Gastrocnemius medialis (tissue), 4 donors: ENCODE data around the gene SPTBN4. TPM values are rescaled to one million over a fixed set of nuclear protein-coding genes. Genes with fewer than 3 reads are reported as not detected.

Source experiments
- ATAC-seq, 2 donors: fragments of 150-250 bp; one replicate each; pipeline ENCODE4 v1.9.1; 2016
- DNase-seq, 2 donors: peaks; one replicate each; pipeline ENCODE4 v3.0.0-alpha.2; 2019
- H3K27ac ChIP-seq, 4 donors: fragments of 200-600 bp; sonication (generic); 1 replicate in 1 of 4; 2 replicates in 3 of 4; pipeline ENCODE4 v1.5.1; 2016 to 2018; ENCODE audit warnings: mild to moderate bottlenecking in 2 of 4, moderate library complexity in 1 of 4
- H3K27me3 ChIP-seq, 3 donors: fragments of 200-600 bp; sonication (generic) in 2 of 3; 1 replicate in 1 of 3; 2 replicates in 2 of 3; pipeline versions ENCODE4 v1.5.1 to v1.6.0; 2016 to 2019; ENCODE audit warnings: mild to moderate bottlenecking in 1 of 3, moderate library complexity in 1 of 3
- H3K36me3 ChIP-seq, 2 donors: fragments of 200-600 bp; sonication (generic) in 1 of 2; one replicate each; pipeline ENCODE4 v1.5.1; 2017 to 2018
- H3K4me1 ChIP-seq, 2 donors: fragments of 200-600 bp; sonication (generic) in 1 of 2; one replicate each; pipeline ENCODE4 v1.5.1; 2016 to 2017; ENCODE audit warnings: mild to moderate bottlenecking in 2 of 2
- H3K4me3 ChIP-seq, 4 donors: fragments of 200-600 bp; sonication (generic) in 3 of 4; 1 replicate in 1 of 4; 2 replicates in 3 of 4; pipeline ENCODE4 v1.5.1; 2016 to 2019; ENCODE audit warnings: mild to moderate bottlenecking in 2 of 4
- H3K9me3 ChIP-seq, 3 donors: fragments of 200-600 bp; sonication (generic) in 2 of 3; 1 replicate in 1 of 3; 2 replicates in 2 of 3; pipeline ENCODE4 v1.5.1; 2016 to 2019
- CTCF ChIP-seq, 5 experiments: fragments of 450-650 bp in 3 of 5; fragments of 200-600 bp in 2 of 5; sonication (generic) in 2 of 5; IDR thresholded peaks in 4 of 5; conservative IDR thresholded peaks in 1 of 5; 1 replicate in 4 of 5; 2 replicates in 1 of 5; pipeline ENCODE4 v1.5.1; 2016 to 2019; ENCODE audit warnings: antibody characterized with exemption in 5 of 5, mild to moderate bottlenecking in 3 of 5, moderate library complexity in 3 of 5
- POLR2A ChIP-seq, 2 donors: fragments of 450-650 bp; IDR thresholded peaks; one replicate each; pipeline ENCODE4 v1.6.1; 2017; ENCODE audit warnings: antibody characterized with exemption in 2 of 2, mild to moderate bottlenecking in 2 of 2, moderate library complexity in 2 of 2
- in situ Hi-C, 4 donors: fragments of 200-750 bp; cut with MboI; loops; one replicate each; pipeline versions ENCODE4 v1.15.0 to v1.8.0; 2017; ENCODE audit warnings: low sequenced_read_pairs in 4 of 4
- intact Hi-C: fragments of 100-400 bp; cut with DNase I; formaldehyde crosslinking; loops from one replicate; pipeline ENCODE4 v1.15.1; 2023; ENCODE audit warnings: low total_unique reads
- total RNA-seq, 4 donors: library from RNA; depleted of rRNA; stranded (reverse); fragments of >200 nt; gene quantifications; one replicate each; pipeline versions ENCODE4 v1.1.0 to v1.2.3, GENCODE V29; 2016

The SPTBN4 gene
- total RNA-seq, 4 donors from 2014 or later = 0.86 to 5.9 (median 2.4) TPM

GRCh38 chr19:40489882-40490230 lies 23.1 kb downstream of the SPTBN4 start:
- Histone ChIP-seq H3K9me3 (no peaks in the 10 kb centered on the region), H3K36me3 (no peaks in the 10 kb centered on the region), H3K27ac (no peak overlapping the region), H3K27me3 (peaks cover 0 to 5% (median 0%) of the 10 kb centered on the region in 3 donors), H3K4me1 (no peaks in the 10 kb centered on the region), H3K4me3 (no peak overlapping the region)
- in situ Hi-C loops (no loop called here), intact Hi-C loops (no loop called here)
- TF ChIP-seq POLR2A (IDR thresholded peaks at IDR 0.05) = no peak
- ATAC-seq = no peak
- DNase-seq = no peak

GRCh38 chr19:40492274-40492673 lies 25.5 kb downstream of the SPTBN4 start:
- TF ChIP-seq POLR2A (IDR thresholded peaks at IDR 0.05) (no peak), CTCF (IDR thresholded peaks at IDR 0.05 in 4 of 5, conservative IDR thresholded peaks at IDR 0.05 in 1 of 5) (no peak)
- in situ Hi-C loops (no loop called here), intact Hi-C loops (no loop called here)
- DNase-seq = no peak
- H3K27me3 ChIP-seq = peaks cover 0 to 5% (median 0%) of the 10 kb centered on the region in 3 donors
- H3K4me1 ChIP-seq = no peaks in the 10 kb centered on the region
- ATAC-seq = no peak
- H3K36me3 ChIP-seq = no peaks in the 10 kb centered on the region
- H3K9me3 ChIP-seq = no peaks in the 10 kb centered on the region
- H3K27ac ChIP-seq = no peak overlapping the region
- H3K4me3 ChIP-seq = no peak overlapping the region

GRCh38 chr19:40493778-40494177 lies 27.0 kb downstream of the SPTBN4 start:
- H3K4me1 ChIP-seq = no peaks in the 10 kb centered on the region
- TF ChIP-seq CTCF (IDR thresholded peaks at IDR 0.05 in 4 of 5, conservative IDR thresholded peaks at IDR 0.05 in 1 of 5) = no peak
- no peak for TF ChIP-seq POLR2A (IDR thresholded peaks at IDR 0.05)
- H3K27me3 ChIP-seq = no peaks in the 10 kb centered on the region
- in situ Hi-C loops = no loop called here
- DNase-seq (no peak), ATAC-seq (no peak)
- H3K27ac ChIP-seq = no peak overlapping the region
- intact Hi-C loops = no loop called here
- no peaks in the 10 kb centered on the region for H3K36me3 ChIP-seq
- H3K9me3 ChIP-seq = no peaks in the 10 kb centered on the region
- no peak overlapping the region for H3K4me3 ChIP-seq

DNA sequence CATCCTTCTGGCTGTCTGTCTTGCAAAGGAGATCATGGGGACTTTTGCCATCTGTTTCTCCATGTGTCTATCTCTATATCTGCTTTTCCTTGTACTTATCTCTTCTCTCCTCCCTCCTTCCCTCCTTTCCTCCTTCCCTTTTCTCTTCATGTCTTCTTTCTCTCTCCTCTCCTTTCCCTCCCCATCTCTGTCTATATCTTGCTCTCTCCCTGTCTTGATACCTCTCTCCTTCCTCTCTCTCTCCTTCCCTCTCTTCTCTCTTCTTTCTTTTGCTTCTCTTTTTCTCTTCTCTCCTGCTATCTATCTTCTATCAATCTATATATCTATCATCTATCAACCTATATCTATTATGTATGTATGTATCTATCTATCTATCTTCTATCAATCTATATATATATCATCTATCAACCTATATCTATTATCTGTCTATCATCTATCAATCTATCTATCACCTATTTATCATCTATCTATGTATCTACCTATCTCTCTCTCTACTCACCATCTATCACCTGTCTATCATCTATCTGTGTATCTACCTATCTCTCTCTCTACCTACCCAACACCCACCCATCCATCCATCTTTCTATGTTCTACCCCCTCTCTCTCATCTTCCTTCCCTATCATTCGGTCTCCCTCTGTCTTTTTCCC lies 27.5 kb downstream of the SPTBN4 start:
- intact Hi-C loops (no loop called here), in situ Hi-C loops (no loop called here)
- Histone ChIP-seq H3K9me3 (no peaks in the 10 kb centered on the region), H3K27me3 (no peaks in the 10 kb centered on the region), H3K4me3 (no peak overlapping the region), H3K27ac (no peak overlapping the region), H3K36me3 (no peaks in the 10 kb centered on the region), H3K4me1 (no peaks in the 10 kb centered on the region)
- ATAC-seq (no peak), DNase-seq (no peak)
- TF ChIP-seq POLR2A (IDR thresholded peaks at IDR 0.05) (no peak), CTCF (IDR thresholded peaks at IDR 0.05 in 4 of 5, conservative IDR thresholded peaks at IDR 0.05 in 1 of 5) (no peak)

- Histone ChIP-seq H3K27me3 (no peaks in the 10 kb centered on the region), H3K36me3 (no peaks in the 10 kb centered on the region), H3K4me1 (no peaks in the 10 kb centered on the region), H3K27ac (no peak overlapping the region), H3K9me3 (no peaks in the 10 kb centered on the region), H3K4me3 (no peak overlapping the region)
- TF ChIP-seq CTCF (IDR thresholded peaks at IDR 0.05 in 4 of 5, conservative IDR thresholded peaks at IDR 0.05 in 1 of 5) = no peak
- no peak for TF ChIP-seq POLR2A (IDR thresholded peaks at IDR 0.05)
- intact Hi-C loops = no loop called here
- DNase-seq (no peak), ATAC-seq (no peak)
- in situ Hi-C loops = no loop called here
These were observed 30.4 kb downstream of the SPTBN4 start for GRCh38 chr19:40497214-40497613.
